ENCODE results near the gene RABGAP1.

The RABGAP1 gene

GRCh38 chr9:123046406-123047195 lies 105.8 kb downstream of the RABGAP1 start:
- DNase-seq (ENCODE audit: low spot score), result no peak

GRCh38 chr9:123048748-123049147 lies 107.9 kb downstream of the RABGAP1 start:
- DNase-seq (ENCODE audit: low spot score), result peak; percentile 24

GRCh38 chr9:123049589-123050222 lies 108.9 kb downstream of the RABGAP1 start:
- peak; percentile 26 for DNase-seq (ENCODE audit: low spot score)

- no peak for DNase-seq (ENCODE audit: low spot score)
Observed at GRCh38 chr9:123053046-123053445, 112.2 kb downstream of the RABGAP1 start.

GRCh38 chr9:123053711-123054110 lies 112.9 kb downstream of the RABGAP1 start:
- no peak for DNase-seq (ENCODE audit: low spot score)

- no peak for DNase-seq (ENCODE audit: low spot score)
Observed at GRCh38 chr9:123058834-123059233, 118.0 kb downstream of the RABGAP1 start.

- no peak for DNase-seq (ENCODE audit: low spot score)
Observed at GRCh38 chr9:123059472-123060220, 118.8 kb downstream of the RABGAP1 start.

GRCh38 chr9:123061216-123061615 lies 120.4 kb downstream of the RABGAP1 start:
- DNase-seq (ENCODE audit: low spot score), result no peak

GRCh38 chr9:123062351-123063176 lies 121.7 kb downstream of the RABGAP1 start:
- peak; percentile 35 for DNase-seq (ENCODE audit: low spot score)

GRCh38 chr9:123063177-123063598 lies 122.4 kb downstream of the RABGAP1 start:
- peak; percentile 51 for DNase-seq (ENCODE audit: low spot score)

- no peak for DNase-seq (ENCODE audit: low spot score)
Observed at GRCh38 chr9:123063896-123064295, 123.1 kb downstream of the RABGAP1 start.

GRCh38 chr9:123064716-123065115 lies 123.9 kb downstream of the RABGAP1 start:
- no peak for DNase-seq (ENCODE audit: low spot score)

GRCh38 chr9:123065196-123065595 lies 124.4 kb downstream of the RABGAP1 start:
- no peak for DNase-seq (ENCODE audit: low spot score)

- DNase-seq (ENCODE audit: low spot score), result no peak
Observed at GRCh38 chr9:123067136-123067535, 126.3 kb downstream of the RABGAP1 start.

- peak; percentile 75 for DNase-seq (ENCODE audit: low spot score)
Observed at GRCh38 chr9:123069010-123069481, 128.2 kb downstream of the RABGAP1 start.

- DNase-seq (ENCODE audit: low spot score), result no peak
Observed at GRCh38 chr9:123070198-123070597, 129.4 kb downstream of the RABGAP1 start.

- no peak for DNase-seq (ENCODE audit: low spot score)
Observed at GRCh38 chr9:123072407-123072995, 131.7 kb downstream of the RABGAP1 start.

GRCh38 chr9:123073441-123073840 lies 132.6 kb downstream of the RABGAP1 start:
- no peak for DNase-seq (ENCODE audit: low spot score)

- DNase-seq (ENCODE audit: low spot score), result peak; percentile 65
Observed at GRCh38 chr9:123073991-123074422, 133.2 kb downstream of the RABGAP1 start.

- DNase-seq (ENCODE audit: low spot score), result no peak
Observed at GRCh38 chr9:123074628-123075027, 133.8 kb downstream of the RABGAP1 start.

- no peak for DNase-seq (ENCODE audit: low spot score)
Observed at GRCh38 chr9:123080444-123080843, 139.6 kb downstream of the RABGAP1 start.

Measured in GM03348 (cell line).